ENCODE data around the gene NAT16. TPM values are rescaled to one million over a fixed set of nuclear protein-coding genes. Genes with fewer than 3 reads are reported as not detected.

NAT16 gene
- total and polyA plus RNA-seq, 2 of the 13 experiments (the other 11 are each of a cell fraction or from before 2014, with no cell fraction given) = 0.04 TPM; not detected in 1

DNA sequence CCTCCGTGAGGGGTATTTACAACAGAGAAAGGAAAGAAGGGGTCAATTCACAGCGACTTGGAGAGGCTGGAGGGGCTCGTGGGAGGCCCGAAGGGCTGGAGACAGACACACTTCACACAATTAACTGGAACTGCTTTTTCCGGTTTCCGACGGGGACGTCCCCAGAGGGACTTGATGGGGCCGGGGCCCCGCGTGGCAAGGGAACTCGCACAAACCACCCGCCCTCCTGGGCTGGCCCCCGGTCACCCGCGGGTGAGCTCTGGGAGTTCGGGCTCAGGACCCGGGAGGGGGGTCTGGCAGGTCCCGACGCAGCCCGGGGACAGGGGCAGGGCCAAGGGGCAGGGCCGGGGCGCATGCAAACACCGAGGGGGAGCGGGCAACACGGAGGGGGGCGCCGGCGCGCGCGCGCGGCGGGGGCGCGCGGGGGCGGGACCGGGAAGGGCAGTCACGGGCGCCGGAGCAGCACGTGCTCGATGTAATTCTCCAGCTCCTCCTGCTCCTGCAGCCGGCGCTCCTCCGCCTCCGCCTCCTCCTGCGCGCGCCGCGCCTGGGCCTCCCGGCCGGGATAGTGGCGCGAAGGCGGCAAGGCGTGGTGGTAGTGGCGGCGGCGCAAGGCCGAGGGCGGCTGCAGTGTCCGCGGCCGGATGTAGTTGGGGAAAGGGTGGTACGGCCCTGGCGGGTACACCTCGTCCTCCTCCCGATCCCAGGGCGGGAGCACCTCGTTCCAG, 17.4 kb downstream of the NAT16 start (continued):
- TF ChIP-seq SP2 (CRISPR knock-in tag; IDR thresholded peaks at IDR 0.05) (no peak), RFX1 (IDR thresholded peaks at IDR 0.05) (no peak), ZNF782 (CRISPR knock-in tag; IDR thresholded peaks at IDR 0.05; ENCODE audit: borderline replicate concordance) (no peak), PHF5A (CRISPR knock-in tag; IDR thresholded peaks at IDR 0.05; ENCODE audit: low read depth, unreplicated experiment) (no peak)
- TF ChIP-seq, protein P1, sequence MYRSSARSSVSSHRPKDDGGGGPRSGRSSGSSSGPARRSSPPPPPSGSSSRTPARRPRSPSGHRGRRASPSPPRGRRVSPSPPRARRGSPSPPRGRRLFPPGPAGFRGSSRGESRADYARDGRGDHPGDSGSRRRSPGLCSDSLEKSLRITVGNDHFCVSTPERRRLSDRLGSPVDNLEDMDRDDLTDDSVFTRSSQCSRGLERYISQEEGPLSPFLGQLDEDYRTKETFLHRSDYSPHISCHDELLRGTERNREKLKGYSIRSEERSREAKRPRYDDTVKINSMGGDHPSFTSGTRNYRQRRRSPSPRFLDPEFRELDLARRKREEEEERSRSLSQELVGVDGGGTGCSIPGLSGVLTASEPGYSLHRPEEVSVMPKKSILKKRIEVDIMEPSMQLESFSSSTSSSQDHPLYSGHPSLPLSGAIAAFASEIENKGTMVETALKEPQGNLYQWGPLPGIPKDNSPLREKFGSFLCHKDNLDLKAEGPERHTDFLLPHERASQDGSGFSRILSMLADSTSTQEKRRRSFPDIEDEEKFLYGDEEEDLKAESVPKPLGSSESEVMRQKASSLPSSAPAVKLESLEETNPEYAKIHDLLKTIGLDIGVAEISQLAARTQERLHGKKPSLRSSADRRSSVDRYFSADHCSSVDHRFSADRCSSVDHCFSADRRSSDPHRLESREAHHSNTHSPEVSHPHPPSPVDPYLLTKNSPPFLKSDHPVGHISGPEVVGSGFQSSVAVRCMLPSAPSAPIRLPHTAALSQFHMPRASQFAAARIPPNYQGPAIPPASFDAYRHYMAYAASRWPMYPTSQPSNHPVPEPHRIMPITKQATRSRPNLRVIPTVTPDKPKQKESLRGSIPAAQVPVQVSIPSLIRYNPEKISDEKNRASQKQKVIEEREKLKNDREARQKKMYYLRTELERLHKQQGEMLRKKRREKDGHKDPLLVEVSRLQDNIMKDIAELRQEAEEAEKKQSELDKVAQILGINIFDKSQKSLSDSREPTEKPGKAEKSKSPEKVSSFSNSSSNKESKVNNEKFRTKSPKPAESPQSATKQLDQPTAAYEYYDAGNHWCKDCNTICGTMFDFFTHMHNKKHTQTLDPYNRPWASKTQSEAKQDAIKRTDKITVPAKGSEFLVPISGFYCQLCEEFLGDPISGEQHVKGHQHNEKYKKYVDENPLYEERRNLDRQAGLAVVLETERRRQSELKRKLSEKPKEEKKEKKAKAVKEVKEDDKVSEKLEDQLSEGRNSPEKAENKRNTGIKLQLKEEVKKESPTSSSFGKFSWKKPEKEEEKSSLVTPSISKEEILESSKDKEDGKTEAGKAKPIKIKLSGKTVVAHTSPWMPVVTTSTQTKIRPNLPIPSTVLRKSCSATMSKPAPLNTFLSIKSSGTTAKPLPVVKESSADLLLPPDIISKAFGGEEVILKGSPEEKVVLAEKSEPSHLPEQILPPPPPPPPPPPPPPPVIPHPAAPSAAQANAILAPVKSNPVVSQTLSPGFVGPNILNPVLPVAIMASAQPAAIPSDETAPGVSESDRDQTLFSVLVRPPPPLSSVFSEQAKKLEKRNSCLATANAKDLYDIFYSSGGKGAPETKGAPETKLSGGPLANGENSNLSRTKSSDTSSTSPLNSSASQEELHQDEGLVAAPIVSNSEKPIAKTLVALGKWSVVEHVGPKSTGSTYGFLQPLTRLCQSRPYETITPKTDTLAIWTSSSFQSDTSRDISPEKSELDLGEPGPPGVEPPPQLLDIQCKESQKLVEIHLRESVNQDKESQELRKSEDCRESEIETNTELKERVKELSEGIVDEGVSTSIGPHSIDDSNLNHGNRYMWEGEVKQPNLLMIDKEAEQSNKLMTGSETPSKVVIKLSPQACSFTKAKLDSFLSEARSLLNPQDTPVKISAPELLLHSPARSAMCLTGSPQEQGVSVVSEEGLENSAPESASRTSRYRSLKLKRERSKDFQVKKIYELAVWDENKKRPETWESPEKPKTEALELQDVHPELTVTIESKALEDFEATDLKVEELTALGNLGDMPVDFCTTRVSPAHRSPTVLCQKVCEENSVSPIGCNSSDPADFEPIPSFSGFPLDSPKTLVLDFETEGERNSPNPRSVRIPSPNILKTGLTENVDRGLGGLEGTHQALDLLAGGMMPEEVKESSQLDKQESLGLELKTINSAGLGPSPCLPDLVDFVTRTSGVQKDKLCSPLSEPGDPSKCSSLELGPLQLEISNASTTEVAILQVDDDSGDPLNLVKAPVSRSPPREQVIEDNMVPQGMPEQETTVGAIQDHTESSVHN (CRISPR knock-in tag; IDR thresholded peaks at IDR 0.05) = no peak
- TF ChIP-seq, protein P2, sequence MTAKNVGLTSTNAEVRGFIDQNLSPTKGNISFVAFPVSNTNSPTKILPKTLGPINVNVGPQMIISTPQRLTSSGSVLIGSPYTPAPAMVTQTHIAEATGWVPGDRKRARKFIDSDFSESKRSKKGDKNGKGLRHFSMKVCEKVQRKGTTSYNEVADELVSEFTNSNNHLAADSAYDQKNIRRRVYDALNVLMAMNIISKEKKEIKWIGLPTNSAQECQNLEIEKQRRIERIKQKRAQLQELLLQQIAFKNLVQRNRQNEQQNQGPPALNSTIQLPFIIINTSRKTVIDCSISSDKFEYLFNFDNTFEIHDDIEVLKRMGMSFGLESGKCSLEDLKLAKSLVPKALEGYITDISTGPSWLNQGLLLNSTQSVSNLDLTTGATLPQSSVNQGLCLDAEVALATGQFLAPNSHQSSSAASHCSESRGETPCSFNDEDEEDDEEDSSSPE (CRISPR knock-in tag; IDR thresholded peaks at IDR 0.05) = 0 out of 2 replicates have a peak, but pooled peaks have one; percentile 27
